ENCODE results near the gene TGFBR3. TPM values are rescaled to one million over a fixed set of nuclear protein-coding genes. Genes with fewer than 3 reads are reported as not detected.

Gene TGFBR3
- total RNA-seq, 1 experiment from 2014 or later: 4.2 TPM

- H3K4me1 Mint-ChIP-seq: no peaks in the 10 kb centered on the region
- H3K9me3 Mint-ChIP-seq: peaks cover 3% of the 10 kb centered on the region
- CTCF ChIA-PET: interaction anchor here (0.8 kb wide), 1 partner anchor 247 kb away, joined by 3 read pairs; no protein-coding TSS in a partner anchor
- DNase-seq (ENCODE audit: low spot score): no peak
- H3K27me3 Mint-ChIP-seq (ENCODE audit: low read depth): no peaks in the 10 kb centered on the region
- TF ChIP-seq GABPB1 (CRISPR knock-in tag; IDR thresholded peaks at IDR 0.05) (no peak), E2F5 (CRISPR knock-in tag; IDR thresholded peaks at IDR 0.05) (no peak), CBFB (CRISPR knock-in tag; IDR thresholded peaks at IDR 0.05; ENCODE audit: low read depth) (no peak), FOXK1 (CRISPR knock-in tag; IDR thresholded peaks at IDR 0.05) (no peak), RORB (CRISPR knock-in tag; IDR thresholded peaks at IDR 0.05) (no peak), E2F4 (CRISPR knock-in tag; IDR thresholded peaks at IDR 0.05; ENCODE audit: borderline replicate concordance, low read depth) (no peak), MXD4 (CRISPR knock-in tag; IDR thresholded peaks at IDR 0.05; ENCODE audit: borderline replicate concordance) (no peak), NFYB (CRISPR knock-in tag; conservative IDR thresholded peaks at IDR 0.05; ENCODE audit: low read depth) (no peak), TEAD4 (CRISPR knock-in tag; IDR thresholded peaks at IDR 0.05) (no peak), ATF1 (CRISPR knock-in tag; IDR thresholded peaks at IDR 0.05) (no peak), FOXP4 (CRISPR knock-in tag; IDR thresholded peaks at IDR 0.05) (no peak), JAZF1 (CRISPR knock-in tag; IDR thresholded peaks at IDR 0.05) (no peak), ZNF423 (CRISPR knock-in tag; IDR thresholded peaks at IDR 0.05) (no peak), ZNF671 (CRISPR knock-in tag; IDR thresholded peaks at IDR 0.05) (no peak), NFATC4 (CRISPR knock-in tag; IDR thresholded peaks at IDR 0.05) (no peak), AFF4 (CRISPR knock-in tag; IDR thresholded peaks at IDR 0.05; ENCODE audit: borderline replicate concordance) (no peak), NR1H2 (CRISPR knock-in tag; IDR thresholded peaks at IDR 0.05) (no peak), KAT7 (CRISPR knock-in tag; IDR thresholded peaks at IDR 0.05; ENCODE audit: borderline replicate concordance) (no peak), ZNF138 (CRISPR knock-in tag; conservative IDR thresholded peaks at IDR 0.05) (no peak), FOXJ3 (CRISPR knock-in tag; IDR thresholded peaks at IDR 0.05; ENCODE audit: borderline replicate concordance) (no peak)
- ATAC-seq: no peak
- POLR2A ChIA-PET: no interaction called here
- no peaks in the 10 kb centered on the region for H3K36me3 Mint-ChIP-seq
- no peak overlapping the region for H3K4me3 Mint-ChIP-seq
- H3K27ac Mint-ChIP-seq: no peak overlapping the region
Observed at GRCh38 chr1:91864017-91864700, 21.8 kb downstream of the TGFBR3 start.
